RWPE2 (cell line): ENCODE measurements around the gene ABHD13.

ENCODE experiments used
- ATAC-seq: fragments of 200-7000 bp; cut with Tn5 transposase; 3 replicates; pipeline ENCODE4 v1.9.1; 2021; ENCODE audit warnings: low read depth
- DNase-seq: peaks from one replicate; pipeline ENCODE4 v3.0.0-alpha.2; 2020; ENCODE audit warnings: low spot score
- H3K27ac ChIP-seq: fragments of 450-650 bp; 2 replicates; pipeline ENCODE4 v1.5.1; 2017; ENCODE audit warnings: mild to moderate bottlenecking; ENCODE audit not compliant: poor library complexity, severe bottlenecking
- H3K27me3 ChIP-seq: fragments of 250-450 bp; sonication (Bioruptor Pico); 2 replicates; pipeline ENCODE4 v1.5.1; 2021; ENCODE audit warnings: mild to moderate bottlenecking, moderate library complexity; ENCODE audit not compliant: insufficient read depth, poor library complexity, severe bottlenecking
- H3K36me3 ChIP-seq: fragments of 250-450 bp; sonication (Bioruptor Pico); 2 replicates; pipeline ENCODE4 v1.5.1; 2020; ENCODE audit warnings: low read depth, mild to moderate bottlenecking, moderate library complexity
- H3K4me1 ChIP-seq: fragments of 250-450 bp; sonication (Bioruptor Pico); 2 replicates; pipeline ENCODE4 v1.5.1; 2021; ENCODE audit warnings: mild to moderate bottlenecking, moderate library complexity; ENCODE audit not compliant: insufficient read depth, poor library complexity, severe bottlenecking
- H3K4me3 ChIP-seq: fragments of 250-450 bp; sonication (Bioruptor Pico); 2 replicates; pipeline ENCODE4 v1.5.1; 2021; ENCODE audit warnings: mild to moderate bottlenecking, moderate library complexity; ENCODE audit not compliant: severe bottlenecking
- H3K9me3 ChIP-seq: fragments of 250-450 bp; sonication (Bioruptor Pico); 2 replicates; pipeline ENCODE4 v1.5.1; 2021; ENCODE audit warnings: mild to moderate bottlenecking, moderate library complexity; ENCODE audit not compliant: severe bottlenecking
- CTCF ChIP-seq: fragments of 450-650 bp; IDR thresholded peaks from one replicate; pipeline ENCODE4 v1.5.1; 2017; ENCODE audit warnings: mild to moderate bottlenecking, moderate library complexity; ENCODE audit not compliant: poor library complexity, severe bottlenecking

The ABHD13 gene

DNA sequence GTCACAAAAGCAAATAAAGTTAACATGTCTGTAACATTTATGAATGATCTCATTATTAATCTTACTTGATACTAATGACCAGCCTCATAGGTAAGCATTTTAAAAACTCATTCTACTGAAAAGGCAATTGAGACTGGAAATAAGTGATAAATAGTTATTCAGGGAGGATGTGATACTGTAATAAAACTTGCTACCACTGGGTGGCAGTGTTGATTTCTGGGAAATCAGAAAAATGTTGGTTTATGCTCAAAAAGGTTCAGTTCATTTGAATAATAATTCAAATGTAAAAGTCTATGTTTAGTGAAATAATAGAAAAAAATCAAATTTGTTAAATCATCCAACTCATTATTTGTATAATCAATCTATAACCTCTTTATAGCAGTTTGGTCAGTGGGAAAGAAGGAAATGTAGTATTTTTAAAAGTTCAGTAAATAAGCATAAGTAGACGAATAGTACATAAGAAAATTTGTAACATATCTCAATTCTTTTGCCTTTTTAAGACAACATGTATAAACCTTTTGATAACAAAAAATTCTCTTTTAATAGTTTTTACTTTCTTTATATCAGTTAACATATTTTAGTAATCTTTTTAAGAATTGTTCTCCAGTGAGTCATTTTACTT lies 9.6 kb downstream of the ABHD13 start:
- no peak overlapping the region for H3K4me3 ChIP-seq
- H3K27ac ChIP-seq, result no peak overlapping the region
- DNase-seq, result no peak
- H3K36me3 ChIP-seq, result peaks cover 18% of the 10 kb centered on the region; the same call in 1 of the 2 replicates
- H3K9me3 ChIP-seq, result no peaks in the 10 kb centered on the region
- peak; percentile 94 for TF ChIP-seq CTCF
- no peaks in the 10 kb centered on the region for H3K27me3 ChIP-seq
- H3K4me1 ChIP-seq, result no peaks in the 10 kb centered on the region
- no peak for ATAC-seq

- Histone ChIP-seq H3K27me3 (no peaks in the 10 kb centered on the region), H3K4me1 (no peaks in the 10 kb centered on the region), H3K36me3 (peaks cover 18% of the 10 kb centered on the region; the same call in 1 of the 2 replicates), H3K9me3 (no peaks in the 10 kb centered on the region), H3K4me3 (no peak overlapping the region), H3K27ac (no peak overlapping the region)
- TF ChIP-seq CTCF, result no peak
- no peak for DNase-seq
- no peak for ATAC-seq
Observed at GRCh38 chr13:108230377-108230776, 12.2 kb downstream of the ABHD13 start.

DNA sequence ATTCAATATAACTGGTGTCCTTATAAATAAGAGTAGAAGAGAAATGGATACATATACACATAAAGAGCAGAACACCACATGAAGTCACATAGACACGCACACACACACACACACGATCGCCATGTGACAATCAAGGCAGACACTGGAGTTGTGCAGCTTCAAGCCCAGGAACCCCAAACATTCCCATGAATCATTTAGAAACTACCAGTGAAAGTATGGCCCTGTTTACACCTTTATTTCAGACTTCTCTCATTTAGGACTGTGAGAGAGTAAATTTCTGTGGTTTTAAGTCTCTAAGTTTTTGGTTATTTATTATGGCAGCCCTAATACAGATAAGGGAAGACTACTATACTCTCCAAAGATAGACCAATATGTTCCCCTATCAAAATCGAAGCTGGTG lies 31.0 kb downstream of the ABHD13 start:
- no peak for ATAC-seq
- no peak for DNase-seq

GRCh38 chr13:108257248-108257647 lies 39.1 kb downstream of the ABHD13 start:
- no peaks in the 10 kb centered on the region for H3K27me3 ChIP-seq
- no peak overlapping the region for H3K4me3 ChIP-seq
- H3K36me3 ChIP-seq, result no peaks in the 10 kb centered on the region
- DNase-seq (no peak), ATAC-seq (no peak)
- no peaks in the 10 kb centered on the region for H3K9me3 ChIP-seq
- H3K27ac ChIP-seq, result no peak overlapping the region
- H3K4me1 ChIP-seq, result no peaks in the 10 kb centered on the region
- no peak for TF ChIP-seq CTCF

More for the DNA sequence above, 31.0 kb downstream of the ABHD13 start:
- no peaks in the 10 kb centered on the region for H3K36me3 ChIP-seq
- no peaks in the 10 kb centered on the region for H3K4me1 ChIP-seq
- H3K4me3 ChIP-seq, result no peak overlapping the region
- no peak overlapping the region for H3K27ac ChIP-seq
- H3K27me3 ChIP-seq, result no peaks in the 10 kb centered on the region
- no peaks in the 10 kb centered on the region for H3K9me3 ChIP-seq
- no peak for TF ChIP-seq CTCF

DNA sequence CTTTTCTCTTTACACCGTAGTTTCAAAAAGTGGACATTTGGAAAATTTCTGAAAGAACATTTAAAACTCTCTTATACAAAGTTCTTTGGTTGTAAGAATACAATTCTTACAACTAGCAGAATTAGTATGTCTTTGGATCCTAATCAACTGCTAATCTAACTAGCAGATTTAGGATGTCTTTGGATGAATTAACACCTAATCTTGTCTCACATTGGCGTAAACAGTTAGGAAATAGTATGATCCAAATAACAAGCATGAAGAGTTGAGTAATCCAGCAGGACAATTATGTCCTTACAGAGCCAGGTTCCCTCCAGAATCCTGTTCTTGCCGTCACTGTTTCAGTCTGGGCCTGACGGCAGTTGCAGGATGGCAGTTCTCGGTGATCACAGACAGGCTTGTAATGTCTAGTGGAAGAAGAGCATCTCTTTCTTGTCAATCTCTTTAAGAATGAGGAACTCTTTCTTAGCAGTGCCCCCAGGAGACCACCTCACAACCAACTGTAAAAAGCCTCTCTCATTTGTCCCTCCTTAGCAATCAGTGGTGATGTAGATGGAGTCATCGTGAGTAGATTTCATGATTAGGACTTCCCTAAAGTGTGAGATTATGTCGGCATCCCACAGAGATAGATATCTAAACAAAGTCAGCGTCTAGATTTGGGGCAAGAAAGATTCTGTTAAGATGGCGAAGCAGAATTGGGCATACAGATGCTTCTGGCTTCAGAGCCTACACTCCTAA lies 45.6 kb downstream of the ABHD13 start:
- Histone ChIP-seq H3K9me3 (no peaks in the 10 kb centered on the region), H3K27ac (no peak overlapping the region), H3K36me3 (no peaks in the 10 kb centered on the region), H3K27me3 (no peaks in the 10 kb centered on the region), H3K4me3 (no peak overlapping the region), H3K4me1 (no peaks in the 10 kb centered on the region)
- DNase-seq, result no peak
- no peak for ATAC-seq
- no peak for TF ChIP-seq CTCF
